ENCODE results near the gene GFOD1. TPM values are rescaled to one million over a fixed set of nuclear protein-coding genes. Genes with fewer than 3 reads are reported as not detected.

The GFOD1 gene
- total RNA-seq, 1 experiment from 2014 or later = 0.68 TPM

DNA sequence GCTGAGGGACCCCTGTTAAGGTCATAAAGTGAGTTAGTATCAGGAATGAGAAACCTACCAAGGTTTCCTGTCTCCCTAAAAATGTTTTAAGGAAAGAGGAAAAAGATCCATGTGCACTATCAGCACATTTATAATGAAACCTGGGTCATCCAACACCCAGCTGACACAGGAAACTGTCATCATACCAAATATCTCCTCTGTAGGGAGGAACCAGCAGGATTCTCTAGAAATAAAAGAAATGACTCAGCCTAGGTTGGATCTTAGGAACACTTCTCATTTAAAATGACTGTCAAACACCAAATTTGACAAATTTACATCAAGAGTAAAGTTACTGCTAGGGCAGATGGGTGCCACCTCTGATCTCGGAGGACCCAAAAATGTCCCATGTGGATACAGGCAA is 21.7 kb downstream of the GFOD1 start:
- Histone ChIP-seq H3K4me2 (no peak overlapping the region), H3K27ac (no peak overlapping the region), H3K9me3 (ENCODE audit: insufficient read depth, low read depth) (no peaks in the 10 kb centered on the region), H3K9me2 (ENCODE audit: insufficient read depth) (no peaks in the 10 kb centered on the region), H3F3A (ENCODE audit: insufficient read depth, low read depth) (no peaks in the 10 kb centered on the region), H3K27me3 (ENCODE audit: insufficient read depth, low read depth) (no peaks in the 10 kb centered on the region), H3K79me2 (ENCODE audit: low read depth) (no peaks in the 10 kb centered on the region), H4K20me1 (ENCODE audit: insufficient read depth) (no peaks in the 10 kb centered on the region), H3K4me3 (no peak overlapping the region), H3K4me1 (replicated peaks; ENCODE audit: insufficient read depth) (peaks cover 18% of the 10 kb centered on the region), H3K36me3 (ENCODE audit: low read depth) (no peaks in the 10 kb centered on the region), H2AFZ (no peak overlapping the region)
- BruUV-seq (replicated peaks) = no TSS peak
- ChIA-PET POLR2A (ENCODE audit: unreplicated experiment) (no interaction called here), CTCF (no interaction called here)
- no peak for DNase-seq
- TF ChIP-seq, protein P1, sequence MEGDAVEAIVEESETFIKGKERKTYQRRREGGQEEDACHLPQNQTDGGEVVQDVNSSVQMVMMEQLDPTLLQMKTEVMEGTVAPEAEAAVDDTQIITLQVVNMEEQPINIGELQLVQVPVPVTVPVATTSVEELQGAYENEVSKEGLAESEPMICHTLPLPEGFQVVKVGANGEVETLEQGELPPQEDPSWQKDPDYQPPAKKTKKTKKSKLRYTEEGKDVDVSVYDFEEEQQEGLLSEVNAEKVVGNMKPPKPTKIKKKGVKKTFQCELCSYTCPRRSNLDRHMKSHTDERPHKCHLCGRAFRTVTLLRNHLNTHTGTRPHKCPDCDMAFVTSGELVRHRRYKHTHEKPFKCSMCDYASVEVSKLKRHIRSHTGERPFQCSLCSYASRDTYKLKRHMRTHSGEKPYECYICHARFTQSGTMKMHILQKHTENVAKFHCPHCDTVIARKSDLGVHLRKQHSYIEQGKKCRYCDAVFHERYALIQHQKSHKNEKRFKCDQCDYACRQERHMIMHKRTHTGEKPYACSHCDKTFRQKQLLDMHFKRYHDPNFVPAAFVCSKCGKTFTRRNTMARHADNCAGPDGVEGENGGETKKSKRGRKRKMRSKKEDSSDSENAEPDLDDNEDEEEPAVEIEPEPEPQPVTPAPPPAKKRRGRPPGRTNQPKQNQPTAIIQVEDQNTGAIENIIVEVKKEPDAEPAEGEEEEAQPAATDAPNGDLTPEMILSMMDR (conservative IDR thresholded peaks at IDR 0.05) = no peak
- no peak for TF ChIP-seq EZH2 (IDR thresholded peaks at IDR 0.05; ENCODE audit: low read depth)
- intact Hi-C loops (cut with micrococcal nuclease; ENCODE audit: unreplicated experiment) = no loop called here

DNA sequence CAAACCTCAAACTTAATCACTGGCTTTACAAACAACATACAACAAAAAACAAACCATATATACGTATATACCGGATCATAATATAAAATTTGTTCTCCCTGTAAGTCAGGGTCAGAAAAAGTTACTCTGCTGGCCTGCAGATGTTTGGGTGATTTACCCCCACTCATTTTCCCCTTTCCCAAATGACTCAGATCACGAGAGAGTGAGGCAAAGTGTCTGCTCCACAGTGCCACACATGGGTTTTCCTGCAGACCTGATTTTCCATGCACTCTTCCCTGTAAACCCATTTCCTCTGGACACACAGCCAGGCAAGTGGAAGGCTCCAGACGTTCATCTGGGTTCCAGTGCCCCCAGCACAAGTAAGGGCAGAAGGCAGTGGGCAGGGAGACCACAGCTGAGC is 23.5 kb downstream of the GFOD1 start:
- no peak overlapping the region for H3K27ac ChIP-seq
- H3K4me1 ChIP-seq (replicated peaks; ENCODE audit: insufficient read depth) = peaks cover 18% of the 10 kb centered on the region
- H4K20me1 ChIP-seq (ENCODE audit: insufficient read depth) = no peaks in the 10 kb centered on the region
- DNase-seq = no peak
- H3K4me3 ChIP-seq = no peak overlapping the region
- ChIA-PET POLR2A (ENCODE audit: unreplicated experiment) (no interaction called here), CTCF (no interaction called here)
- H3K79me2 ChIP-seq (ENCODE audit: low read depth) = no peaks in the 10 kb centered on the region
- H3K4me2 ChIP-seq = no peak overlapping the region
- H3F3A ChIP-seq (ENCODE audit: insufficient read depth, low read depth) = no peaks in the 10 kb centered on the region
- no peak overlapping the region for H2AFZ ChIP-seq
- intact Hi-C loops (cut with micrococcal nuclease; ENCODE audit: unreplicated experiment) = no loop called here
- TF ChIP-seq, protein P1 (conservative IDR thresholded peaks at IDR 0.05) = no peak
- TF ChIP-seq EZH2 (IDR thresholded peaks at IDR 0.05; ENCODE audit: low read depth) = no peak
- H3K36me3 ChIP-seq (ENCODE audit: low read depth) = no peaks in the 10 kb centered on the region
- no peaks in the 10 kb centered on the region for H3K9me2 ChIP-seq (ENCODE audit: insufficient read depth)
- H3K27me3 ChIP-seq (ENCODE audit: insufficient read depth, low read depth) = no peaks in the 10 kb centered on the region
- no TSS peak for BruUV-seq (replicated peaks)
- H3K9me3 ChIP-seq (ENCODE audit: insufficient read depth, low read depth) = no peaks in the 10 kb centered on the region

DNA sequence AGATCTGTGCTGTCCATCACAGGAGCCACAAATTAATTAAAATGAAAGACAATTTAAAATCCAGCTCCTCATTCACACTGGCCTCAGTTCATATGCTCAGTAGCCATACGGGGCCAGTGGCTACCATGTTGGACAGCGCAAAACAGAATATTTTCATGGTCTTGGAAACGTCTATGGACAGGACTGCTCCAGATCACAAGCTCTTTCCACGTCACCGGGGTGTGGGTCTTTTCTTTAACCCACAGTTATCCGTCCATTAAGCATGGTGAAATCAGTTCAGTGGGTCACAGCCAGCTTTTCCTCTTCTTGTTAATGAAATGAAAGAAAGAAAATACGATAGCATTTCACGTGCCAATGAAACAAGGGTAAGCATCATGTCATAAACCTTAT is 24.1 kb downstream of the GFOD1 start:
- H3K79me2 ChIP-seq (ENCODE audit: low read depth) = no peaks in the 10 kb centered on the region
- TF ChIP-seq EZH2 (IDR thresholded peaks at IDR 0.05; ENCODE audit: low read depth) = no peak
- TF ChIP-seq, protein P1 (conservative IDR thresholded peaks at IDR 0.05) = no peak
- no peaks in the 10 kb centered on the region for H3K9me2 ChIP-seq (ENCODE audit: insufficient read depth)
- no peaks in the 10 kb centered on the region for H4K20me1 ChIP-seq (ENCODE audit: insufficient read depth)
- H3K4me1 ChIP-seq (replicated peaks; ENCODE audit: insufficient read depth) = peaks cover 18% of the 10 kb centered on the region
- no peaks in the 10 kb centered on the region for H3K36me3 ChIP-seq (ENCODE audit: low read depth)
- CTCF ChIA-PET = no interaction called here
- intact Hi-C loops (cut with micrococcal nuclease; ENCODE audit: unreplicated experiment) = no loop called here
- DNase-seq = no peak
- H3K27ac ChIP-seq = no peak overlapping the region
- H3F3A ChIP-seq (ENCODE audit: insufficient read depth, low read depth) = no peaks in the 10 kb centered on the region
- no TSS peak for BruUV-seq (replicated peaks)
- POLR2A ChIA-PET (ENCODE audit: unreplicated experiment) = no interaction called here
- H3K4me3 ChIP-seq = no peak overlapping the region
- no peaks in the 10 kb centered on the region for H3K9me3 ChIP-seq (ENCODE audit: insufficient read depth, low read depth)
- H2AFZ ChIP-seq = no peak overlapping the region
- no peak overlapping the region for H3K4me2 ChIP-seq
- no peaks in the 10 kb centered on the region for H3K27me3 ChIP-seq (ENCODE audit: insufficient read depth, low read depth)
